Measurements from ENCODE around the gene SLC4A8.

The SLC4A8 gene

DNA sequence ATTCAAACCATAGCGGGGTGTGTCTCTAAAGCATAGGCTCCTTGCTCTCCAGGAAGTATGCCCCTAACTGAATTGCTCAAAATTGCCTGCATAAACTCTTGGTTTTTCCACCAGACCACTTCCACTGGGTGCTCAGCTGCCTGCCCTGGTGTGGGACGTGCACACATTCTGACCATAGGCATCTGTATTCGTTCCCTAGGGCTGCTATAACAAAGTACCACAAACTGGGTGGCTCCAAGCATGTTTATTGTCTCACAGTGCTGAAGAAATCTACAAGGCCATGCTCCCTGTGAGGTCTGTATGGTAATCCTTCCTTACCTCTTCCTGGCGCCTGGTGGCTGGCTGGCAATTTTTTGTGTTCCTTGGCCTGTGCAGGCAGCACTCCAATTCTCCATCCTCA is 17.0 kb upstream of the SLC4A8 start:
- TF ChIP-seq CTCF (conservative IDR thresholded peaks at IDR 0.05; ENCODE audit: control insufficient read depth, insufficient read depth, low read depth, low read length), result no peak
- no peak for DNase-seq (ENCODE audit: low read depth)
- no peak overlapping the region for H3K4me3 ChIP-seq (ENCODE audit: control insufficient read depth, low read depth, low read length)

GRCh38 chr12:51409846-51410245 is 14.8 kb upstream of the SLC4A8 start:
- no peak for TF ChIP-seq CTCF (conservative IDR thresholded peaks at IDR 0.05; ENCODE audit: control insufficient read depth, insufficient read depth, low read depth, low read length)
- no peak overlapping the region for H3K4me3 ChIP-seq (ENCODE audit: control insufficient read depth, low read depth, low read length)
- no peak for DNase-seq (ENCODE audit: low read depth)

- DNase-seq (ENCODE audit: low read depth), result no peak
- H3K4me3 ChIP-seq (ENCODE audit: control insufficient read depth, low read depth, low read length), result no peak overlapping the region
- no peak for TF ChIP-seq CTCF (conservative IDR thresholded peaks at IDR 0.05; ENCODE audit: control insufficient read depth, insufficient read depth, low read depth, low read length)
Observed at GRCh38 chr12:51413149-51413548, 11.5 kb upstream of the SLC4A8 start.

- TF ChIP-seq CTCF (conservative IDR thresholded peaks at IDR 0.05; ENCODE audit: control insufficient read depth, insufficient read depth, low read depth, low read length), result no peak
- DNase-seq (ENCODE audit: low read depth), result no peak
- no peak overlapping the region for H3K4me3 ChIP-seq (ENCODE audit: control insufficient read depth, low read depth, low read length)
Observed at GRCh38 chr12:51413791-51414190, 10.8 kb upstream of the SLC4A8 start.

DNA sequence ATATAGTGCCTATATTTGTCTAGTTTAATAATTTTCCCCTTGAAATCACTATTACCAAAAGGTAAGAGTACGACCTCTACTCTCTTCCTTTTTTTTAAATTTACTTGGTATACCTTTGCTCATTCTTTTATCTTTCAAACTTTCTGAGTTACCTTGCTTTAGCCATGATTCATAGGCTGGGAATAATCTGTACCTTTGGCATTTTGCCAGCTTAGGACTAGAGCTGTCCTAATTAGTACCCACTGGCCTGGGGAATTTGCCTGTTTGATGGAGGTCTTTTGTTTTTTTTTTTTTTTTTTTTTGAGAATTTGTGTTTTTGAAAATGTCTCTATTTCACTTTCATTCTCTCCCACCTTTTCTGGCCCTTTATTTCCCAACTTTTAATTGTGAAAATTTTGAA is 8.7 kb upstream of the SLC4A8 start:
- no peak for DNase-seq (ENCODE audit: low read depth)
- no peak for TF ChIP-seq CTCF (conservative IDR thresholded peaks at IDR 0.05; ENCODE audit: control insufficient read depth, insufficient read depth, low read depth, low read length)
- no peak overlapping the region for H3K4me3 ChIP-seq (ENCODE audit: control insufficient read depth, low read depth, low read length)

- no peak for DNase-seq (ENCODE audit: low read depth)
- no peak for TF ChIP-seq CTCF (conservative IDR thresholded peaks at IDR 0.05; ENCODE audit: control insufficient read depth, insufficient read depth, low read depth, low read length)
Observed at GRCh38 chr12:51417826-51418225, 6.8 kb upstream of the SLC4A8 start.

More at GRCh38 chr12:51417826-51418225, 6.8 kb upstream of the SLC4A8 start:
- H3K4me3 ChIP-seq (ENCODE audit: control insufficient read depth, low read depth, low read length), result no peak overlapping the region
